HG03025 (cell line): Measurements from ENCODE around the gene KNDC1.
"Not testable (repeated sequence)": the region's sequence is repeated elsewhere in the genome, so short reads cannot be mapped to it uniquely, and the experiment has no call there.

Experiments
- ATAC-seq: cut with Tn5 transposase; IDR thresholded peaks from one replicate; pipeline ENCODE4 v1.9.1; 2021; ENCODE audit warnings: mild to moderate bottlenecking, moderate library complexity; ENCODE audit not compliant: unreplicated experiment, low FRiP score

Gene KNDC1

GRCh38 chr10:133254421-133255120 is 94.6 kb downstream of the KNDC1 start:
- ATAC-seq: no peak

- ATAC-seq: no peak
Measured at GRCh38 chr10:133255323-133255722, 95.3 kb downstream of the KNDC1 start.

GRCh38 chr10:133257489-133258065 is 97.6 kb downstream of the KNDC1 start:
- ATAC-seq: no peak

- no peak for ATAC-seq
Measured at GRCh38 chr10:133258066-133258817, 98.2 kb downstream of the KNDC1 start.

GRCh38 chr10:133258818-133259601 is 99.0 kb downstream of the KNDC1 start:
- no peak for ATAC-seq

- no peak for ATAC-seq
Measured at GRCh38 chr10:133259602-133259989, 99.6 kb downstream of the KNDC1 start.

GRCh38 chr10:133260895-133261725 is 101.1 kb downstream of the KNDC1 start:
- peak; percentile 37 for ATAC-seq

GRCh38 chr10:133261726-133262325 is 101.8 kb downstream of the KNDC1 start:
- peak; percentile 45 for ATAC-seq

GRCh38 chr10:133262696-133263095 is 102.7 kb downstream of the KNDC1 start:
- ATAC-seq: no peak

- no peak for ATAC-seq
Measured at GRCh38 chr10:133263674-133264073, 103.7 kb downstream of the KNDC1 start.

- no peak for ATAC-seq
Measured at GRCh38 chr10:133264461-133264860, 104.4 kb downstream of the KNDC1 start.

GRCh38 chr10:133265052-133265451 is 105.0 kb downstream of the KNDC1 start:
- not testable (repeated sequence) for ATAC-seq

- no peak for ATAC-seq
Measured at GRCh38 chr10:133266056-133266795, 106.2 kb downstream of the KNDC1 start.

- no peak for ATAC-seq
Measured at GRCh38 chr10:133267293-133267692, 107.3 kb downstream of the KNDC1 start.

GRCh38 chr10:133267829-133268228 is 107.8 kb downstream of the KNDC1 start:
- no peak for ATAC-seq

GRCh38 chr10:133268532-133268931 is 108.5 kb downstream of the KNDC1 start:
- ATAC-seq: no peak

- no peak for ATAC-seq
Measured at GRCh38 chr10:133269367-133269766, 109.3 kb downstream of the KNDC1 start.

- no peak for ATAC-seq
Measured at GRCh38 chr10:133270204-133270603, 110.2 kb downstream of the KNDC1 start.

GRCh38 chr10:133270773-133271297 is 110.8 kb downstream of the KNDC1 start:
- ATAC-seq: no peak
